Fibroblast of lung (primary cell): ENCODE results near the gene RIPK3.

Source experiments
- EZH2 ChIP-seq: IDR thresholded peaks from 2 replicates; pipeline ENCODE4 v1.5.1; 2012; ENCODE audit warnings: low read length, control low read depth, mild to moderate bottlenecking; ENCODE audit errors: missing control alignments
- TF ChIP-seq, protein P1 (sequence below), 2 donors: IDR thresholded peaks in 1 of 2; conservative IDR thresholded peaks in 1 of 2; 1 replicate in 1 of 2; 2 replicates in 1 of 2; pipeline ENCODE4 v1.5.1; 2011 to 2012; ENCODE audit warnings: low read length in 2 of 2, control low read depth in 1 of 2, inconsistent platforms in 1 of 2, low read depth in 1 of 2, mild to moderate bottlenecking in 1 of 2

DNA sequence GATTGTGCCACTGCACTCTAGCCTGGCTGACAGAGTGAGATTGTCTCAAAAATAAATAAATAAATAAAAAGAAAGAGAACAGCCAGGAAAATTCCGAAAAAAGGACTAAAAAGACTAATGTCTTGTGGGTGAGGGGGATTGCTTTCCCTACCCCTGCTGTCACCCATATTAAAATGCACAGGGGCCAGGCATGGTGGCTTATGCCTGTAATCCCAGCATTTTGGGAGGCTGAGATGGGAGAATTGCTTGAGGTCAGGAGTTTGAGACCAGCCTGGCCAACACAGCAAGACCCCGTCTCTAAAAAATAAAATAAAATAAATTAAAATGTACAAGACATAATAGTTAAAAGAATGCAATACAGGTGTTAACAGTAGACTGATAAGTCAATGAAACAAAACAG lies 46.3 kb downstream of the RIPK3 start:
- TF ChIP-seq, protein P1, sequence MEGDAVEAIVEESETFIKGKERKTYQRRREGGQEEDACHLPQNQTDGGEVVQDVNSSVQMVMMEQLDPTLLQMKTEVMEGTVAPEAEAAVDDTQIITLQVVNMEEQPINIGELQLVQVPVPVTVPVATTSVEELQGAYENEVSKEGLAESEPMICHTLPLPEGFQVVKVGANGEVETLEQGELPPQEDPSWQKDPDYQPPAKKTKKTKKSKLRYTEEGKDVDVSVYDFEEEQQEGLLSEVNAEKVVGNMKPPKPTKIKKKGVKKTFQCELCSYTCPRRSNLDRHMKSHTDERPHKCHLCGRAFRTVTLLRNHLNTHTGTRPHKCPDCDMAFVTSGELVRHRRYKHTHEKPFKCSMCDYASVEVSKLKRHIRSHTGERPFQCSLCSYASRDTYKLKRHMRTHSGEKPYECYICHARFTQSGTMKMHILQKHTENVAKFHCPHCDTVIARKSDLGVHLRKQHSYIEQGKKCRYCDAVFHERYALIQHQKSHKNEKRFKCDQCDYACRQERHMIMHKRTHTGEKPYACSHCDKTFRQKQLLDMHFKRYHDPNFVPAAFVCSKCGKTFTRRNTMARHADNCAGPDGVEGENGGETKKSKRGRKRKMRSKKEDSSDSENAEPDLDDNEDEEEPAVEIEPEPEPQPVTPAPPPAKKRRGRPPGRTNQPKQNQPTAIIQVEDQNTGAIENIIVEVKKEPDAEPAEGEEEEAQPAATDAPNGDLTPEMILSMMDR (conservative IDR thresholded peaks at IDR 0.05 in 1 of 2, IDR thresholded peaks at IDR 0.05 in 1 of 2; ENCODE audit: low read depth in 1 of 2, low read length in 2 of 2) = no peak
- no peak for TF ChIP-seq EZH2
